Endothelial cell of umbilical vein (primary cell): ENCODE data around the gene MC1R. TPM values are rescaled to one million over a fixed set of nuclear protein-coding genes. Genes with fewer than 3 reads are reported as not detected.

Experiments
- BruUV-seq: library from RNA; stranded (reverse); fragments of 400-500 nt; replicated peaks from 2 replicates; lab custom pipeline; 2021; lab: Mats Ljungman, UMichigan
- CTCF ChIA-PET: fragments of 300-600, 350-600 bp; sonication (Branson Sonifier 250); formaldehyde crosslinking; loops from one replicate; lab custom pipeline; 2021; ENCODE audit warnings: antibody characterized with exemption, inconsistent platforms; lab: Charles Lee
- POLR2A ChIA-PET: fragments of 300-600, 350-600 bp; sonication (Branson Sonifier 250); formaldehyde crosslinking; loops from one replicate; lab custom pipeline; 2021; ENCODE audit warnings: antibody characterized with exemption, inconsistent platforms; lab: Charles Lee
- DNase-seq: peaks from one replicate; pipeline ENCODE4 v3.0.0-alpha.2; 2011; ENCODE audit warnings: low read depth, low spot score
- FAIRE-seq: peaks from 2 replicates; lab custom pipeline; 2011; peaks lifted over from hg19 to GRCh38; lab: Jason Lieb, UNC
- H2AFZ ChIP-seq: 2 replicates; pipeline ENCODE4 v1.6.0; 2012; ENCODE audit warnings: low read depth, low read length, control low read depth, inconsistent platforms
- H3K27ac ChIP-seq: 2 replicates; pipeline ENCODE4 v1.5.1; 2011; ENCODE audit warnings: low read depth, mild to moderate bottlenecking, control low read depth, low read length, moderate library complexity; ENCODE audit not compliant: insufficient read depth
- H3K27me3 ChIP-seq, 2 experiments: 2 replicates each; pipeline versions ENCODE4 v1.6.0 to v1.6.1; 2011; ENCODE audit warnings: low read length in 2 of 2, mixed read lengths in 1 of 2; ENCODE audit not compliant: control insufficient read depth in 2 of 2, insufficient read depth in 2 of 2
- H3K36me3 ChIP-seq, 2 experiments: 2 replicates in 1 of 2; 3 replicates in 1 of 2; pipeline ENCODE4 v1.5.1; 2011; ENCODE audit warnings: low read length in 2 of 2, mild to moderate bottlenecking in 1 of 2, moderate library complexity in 1 of 2; ENCODE audit not compliant: control insufficient read depth in 2 of 2, insufficient read depth in 2 of 2; ENCODE audit errors: extremely low read depth in 1 of 2
- H3K4me1 ChIP-seq: 3 replicates; pipeline ENCODE4 v1.5.1; 2011; ENCODE audit warnings: mild to moderate bottlenecking, low read length; ENCODE audit not compliant: control insufficient read depth, insufficient read depth; ENCODE audit errors: extremely low read depth
- H3K4me2 ChIP-seq: 2 replicates; pipeline ENCODE4 v1.6.1; 2011; ENCODE audit warnings: low read length, control low read depth, mixed read lengths; ENCODE audit not compliant: insufficient read depth
- H3K4me3 ChIP-seq, 3 experiments: fragments of 200-600 bp in 1 of 3; sonication (generic), shearing (Covaris generic) in 1 of 3; replicated peaks in 1 of 3; 2 replicates each; pipeline ENCODE4 v1.5.1; 2011 to 2016; ENCODE audit warnings: control low read depth in 3 of 3, low read length in 3 of 3, mild to moderate bottlenecking in 2 of 3, inconsistent platforms in 1 of 3, low read depth in 1 of 3, moderate library complexity in 1 of 3; ENCODE audit not compliant: insufficient read depth in 1 of 3
- H3K79me2 ChIP-seq: 2 replicates; pipeline ENCODE4 v1.6.0; 2012; ENCODE audit warnings: low read length, inconsistent platforms; ENCODE audit not compliant: control insufficient read depth, insufficient read depth
- H3K9ac ChIP-seq: replicated peaks from 2 replicates; pipeline ENCODE3; 2011; ENCODE audit warnings: low read length, control low read depth; ENCODE audit not compliant: insufficient read depth; ENCODE audit errors: extremely low read depth
- H3K9me1 ChIP-seq: replicated peaks from 3 replicates; pipeline ENCODE4 v1.6.0; 2011; ENCODE audit warnings: mild to moderate bottlenecking, low read length; ENCODE audit not compliant: control insufficient read depth, insufficient read depth; ENCODE audit errors: extremely low read depth
- H3K9me3 ChIP-seq: replicated peaks from 2 replicates; pipeline ENCODE4 v1.5.1; 2012; ENCODE audit warnings: low read length, inconsistent platforms; ENCODE audit not compliant: control insufficient read depth, insufficient read depth
- H4K20me1 ChIP-seq: replicated peaks from 2 replicates; pipeline ENCODE3; 2011; ENCODE audit warnings: mild to moderate bottlenecking, low read length; ENCODE audit not compliant: control insufficient read depth, insufficient read depth; ENCODE audit errors: extremely low read depth
- CTCF ChIP-seq, 2 donors: IDR thresholded peaks; 1 replicate in 1 of 2; 2 replicates in 1 of 2; pipeline ENCODE4 v1.5.1; 2011; ENCODE audit warnings: low read length in 2 of 2, mild to moderate bottlenecking in 2 of 2, moderate library complexity in 2 of 2, control low read depth in 1 of 2, inconsistent platforms in 1 of 2, low read depth in 1 of 2; ENCODE audit not compliant: insufficient read depth in 1 of 2; ENCODE audit errors: extremely low read depth in 1 of 2
- EZH2 ChIP-seq: IDR thresholded peaks from 2 replicates; pipeline ENCODE4 v1.6.1; 2012; ENCODE audit warnings: borderline replicate concordance, low read depth, mild to moderate bottlenecking, moderate library complexity, low read length, inconsistent platforms; ENCODE audit not compliant: severe bottlenecking
- FOS ChIP-seq: IDR thresholded peaks from 2 replicates; pipeline ENCODE4 v1.6.1; 2011; ENCODE audit warnings: mild to moderate bottlenecking, low read length, moderate library complexity, borderline replicate concordance; ENCODE audit not compliant: insufficient read depth
- GATA2 ChIP-seq: IDR thresholded peaks from 2 replicates; pipeline ENCODE4 v1.7.0; 2011; ENCODE audit warnings: low read depth, mild to moderate bottlenecking, moderate library complexity, mixed read lengths, low read length; ENCODE audit not compliant: insufficient read length, insufficient read depth
- JUN ChIP-seq: IDR thresholded peaks from 2 replicates; pipeline ENCODE4 v1.6.1; 2011; ENCODE audit warnings: borderline replicate concordance, low read depth; ENCODE audit not compliant: insufficient read length, insufficient read depth
- MYC ChIP-seq: IDR thresholded peaks from one replicate; pipeline ENCODE4 v1.6.1; 2011; ENCODE audit warnings: mild to moderate bottlenecking, low read depth, low read length
- POLR2A ChIP-seq: IDR thresholded peaks from 2 replicates; pipeline ENCODE4 v1.6.1; 2012; ENCODE audit warnings: low read depth, mild to moderate bottlenecking, control low read depth, low read length
- POLR2AphosphoS5 ChIP-seq: IDR thresholded peaks from 2 replicates; pipeline ENCODE4 v1.6.1; 2012; ENCODE audit warnings: low read depth, mild to moderate bottlenecking, control low read depth, low read length, moderate library complexity; ENCODE audit not compliant: insufficient read depth
- dilution Hi-C: fragments of 300-500 bp; cut with MboI; formaldehyde crosslinking; loops from one replicate; pipeline ENCODE4 v1.15.0; 2019; ENCODE audit warnings: low sequenced_read_pairs; ENCODE audit not compliant: extremely low pct_ligation_motif_present
- intact Hi-C: fragments of 100-400 bp; cut with micrococcal nuclease; formaldehyde crosslinking; loops from one replicate; pipeline ENCODE4 v1.10.0; 2022
- polyA plus RNA-seq, 4 experiments: library from polyadenylated mRNA; depleted of rRNA in 3 of 4; stranded (reverse) in 3 of 4; unstranded in 1 of 4; fragments of >200 nt; gene quantifications; 2 replicates each; pipeline versions ENCODE4 v1.2.1 to v1.2.3, GENCODE V29; 2011 to 2012; ENCODE audit warnings: missing spikeins in 1 of 4
- total RNA-seq: library from RNA; stranded (reverse); gene quantifications from 2 replicates; pipeline ENCODE4 v1.2.3, GENCODE V29; 2021
- TF ChIP-seq, protein P1 (sequence below): IDR thresholded peaks from 2 replicates; pipeline ENCODE4 v1.6.1; 2011; ENCODE audit not compliant: insufficient read depth, insufficient read length

The MC1R gene
- total and polyA plus RNA-seq, 2 donors (not counting 3 experiments of a cell fraction or from before 2014, with no cell fraction given): 4.0 to 4.9 TPM

DNA sequence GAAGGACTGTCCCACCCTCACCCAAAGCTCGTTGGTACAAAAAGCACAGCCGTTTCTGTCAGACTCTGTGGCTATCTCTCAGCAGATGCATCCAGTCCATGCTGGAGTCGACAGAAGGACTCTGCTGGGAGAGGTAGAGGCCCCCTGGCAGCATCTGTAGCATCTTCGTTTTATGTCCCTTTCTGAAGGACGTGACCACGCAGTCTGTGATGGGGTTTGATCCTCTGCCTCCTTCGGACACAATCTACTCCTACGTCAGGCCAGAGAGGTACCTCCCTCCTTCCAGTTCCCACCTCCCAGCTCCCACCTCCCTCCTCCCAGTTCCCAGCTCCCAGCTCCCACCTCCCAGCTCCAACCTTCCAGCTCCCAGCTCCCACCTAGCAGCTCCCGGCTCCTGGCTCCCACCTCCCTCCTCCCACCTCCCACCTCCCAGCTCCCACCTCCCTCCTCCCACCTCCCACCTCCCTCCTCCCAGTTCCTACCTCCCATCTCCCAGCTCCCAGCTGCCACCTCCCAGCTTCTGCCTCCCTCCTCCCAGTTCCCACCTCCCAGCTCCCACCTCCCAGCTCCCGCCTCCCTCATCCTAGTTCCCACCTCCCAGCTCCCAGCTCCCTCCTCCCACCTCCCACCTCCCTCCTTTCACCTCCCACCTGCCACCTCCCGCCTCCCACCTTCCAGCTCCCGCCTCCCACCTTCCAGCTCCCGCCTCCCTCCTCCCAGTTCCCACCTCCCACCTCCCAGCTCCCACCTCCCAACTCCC is 11.4 kb upstream of the MC1R start:
- no peaks in the 10 kb centered on the region for H3K9me3 ChIP-seq
- BruUV-seq: no TSS peak
- TF ChIP-seq EZH2: no peak
- TF ChIP-seq POLR2AphosphoS5: no peak
- TF ChIP-seq MYC: no peak
- H3K27ac ChIP-seq: no peak overlapping the region
- no peaks in the 10 kb centered on the region for H3K9me1 ChIP-seq
- no peaks in the 10 kb centered on the region for H3K27me3 ChIP-seq
- H3K9ac ChIP-seq: no peak overlapping the region
- DNase-seq (no peak), FAIRE-seq (no peak)
- H3K36me3 ChIP-seq: peaks cover 13 to 46% of the 10 kb centered on the region in 2 experiments
- H4K20me1 ChIP-seq: no peaks in the 10 kb centered on the region
- dilution Hi-C loops (no loop called here), intact Hi-C loops (no loop called here)
- H3K4me3 ChIP-seq: no peak overlapping the region
- POLR2A ChIA-PET: interaction anchor here (0.6 to 3.6 kb wide), 4 partner anchors 15 to 1224 kb away, joined by 3 to 21 read pairs (median 5); partner anchors contain the start of gene TUBB3
- H3K4me1 ChIP-seq: peaks cover 3% of the 10 kb centered on the region
- CTCF ChIA-PET: interaction anchor here (4.9 kb wide), 1 partner anchor 11 kb away, joined by 54 read pairs; the partner anchor contains the start of gene MC1R
- H3K4me2 ChIP-seq: no peak overlapping the region
- no peaks in the 10 kb centered on the region for H3K79me2 ChIP-seq
- H2AFZ ChIP-seq: no peak overlapping the region

GRCh38 chr16:89908236-89908635 is 10.4 kb upstream of the MC1R start:
- no peak overlapping the region for H3K27ac ChIP-seq
- no TSS peak for BruUV-seq
- intact Hi-C loops (no loop called here), dilution Hi-C loops (no loop called here)
- no peak for DNase-seq
- H3K79me2 ChIP-seq: no peaks in the 10 kb centered on the region
- H2AFZ ChIP-seq: no peak overlapping the region
- no peaks in the 10 kb centered on the region for H3K9me3 ChIP-seq
- no peaks in the 10 kb centered on the region for H3K9me1 ChIP-seq
- no peaks in the 10 kb centered on the region for H3K27me3 ChIP-seq
- H4K20me1 ChIP-seq: no peaks in the 10 kb centered on the region
- no peak overlapping the region for H3K9ac ChIP-seq
- FAIRE-seq: no peak
- H3K4me1 ChIP-seq: peaks cover 3% of the 10 kb centered on the region
- ChIA-PET CTCF (interaction anchor here (4.9 kb wide), 1 partner anchor 10 kb away, joined by 54 read pairs; the partner anchor contains the start of gene MC1R), POLR2A (interaction anchor here (0.8 to 3.6 kb wide), 2 partner anchors 14 to 16 kb away, joined by 7 to 21 read pairs; partner anchors contain the start of gene TUBB3)
- H3K4me3 ChIP-seq: no peak overlapping the region
- no peak overlapping the region for H3K4me2 ChIP-seq
- TF ChIP-seq GATA2 (no peak), MYC (no peak), EZH2 (no peak), JUN (no peak), POLR2A (no peak), POLR2AphosphoS5 (no peak), CTCF (IDR thresholded peaks at IDR 0.05; ENCODE audit: extremely low read depth in 1 of 2, insufficient read depth in 1 of 2, low read depth in 1 of 2, low read length in 2 of 2) (no peak), FOS (no peak)
- TF ChIP-seq, protein P1, sequence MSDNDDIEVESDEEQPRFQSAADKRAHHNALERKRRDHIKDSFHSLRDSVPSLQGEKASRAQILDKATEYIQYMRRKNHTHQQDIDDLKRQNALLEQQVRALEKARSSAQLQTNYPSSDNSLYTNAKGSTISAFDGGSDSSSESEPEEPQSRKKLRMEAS: no peak
- H3K36me3 ChIP-seq: peaks cover 11 to 47% of the 10 kb centered on the region in 2 experiments
